Measurements from ENCODE around the gene TMEFF2. TPM values are rescaled to one million over a fixed set of nuclear protein-coding genes. Genes with fewer than 3 reads are reported as not detected.

The TMEFF2 gene
- total and polyA plus RNA-seq, 2 of the 4 experiments (the other 2 are of a cell fraction) = 1.3 to 3.0 TPM

GRCh38 chr2:191942739-191943103 lies 252.0 kb downstream of the TMEFF2 start:
- Histone ChIP-seq H3K14ac (replicated peaks; ENCODE audit: low read depth, low read length) (peak overlapping the region; percentile 47; the same call in 1 of the 2 replicates), H4K20me1 (ENCODE audit: insufficient read depth, low read length) (no peaks in the 10 kb centered on the region), H3K79me1 (ENCODE audit: low read depth in 1 of 2, low read length in 2 of 2) (no peaks in the 10 kb centered on the region), H4K91ac (ENCODE audit: insufficient read depth, low read depth, low read length) (peak overlapping the region; percentile 35; the same call in 1 of the 2 replicates), H3K56ac (ENCODE audit: extremely low read depth, insufficient read depth, low read length) (peak overlapping the region; percentile 16; the same call in 1 of the 2 replicates), H2BK20ac (ENCODE audit: low read depth, low read length) (peak overlapping the region; percentile 49; the same call in 1 of the 2 replicates), H3K9me3 (ENCODE audit: control insufficient read depth, insufficient read depth, low read length) (no peaks in the 10 kb centered on the region), H3K4me2 (ENCODE audit: low read depth, low read length) (peak overlapping the region; percentile 32; the same call in 1 of the 2 replicates), H2AFZ (replicated peaks; ENCODE audit: low read length, poor library complexity) (peak overlapping the region; percentile 35), H3K27ac (ENCODE audit: insufficient read depth, low read length) (peak overlapping the region; percentile 62; the same call in 1 of the 2 replicates), H3K27me3 (ENCODE audit: control insufficient read depth, insufficient read depth, low read length) (no peaks in the 10 kb centered on the region), H4K5ac (ENCODE audit: low read depth, low read length) (0 out of 2 replicates have a peak overlapping the region, but pooled peaks have one; percentile 31), H3K23ac (ENCODE audit: low read depth, low read length) (0 out of 2 replicates have a peak overlapping the region, but pooled peaks have one; percentile 6), H3K9ac (ENCODE audit: low read depth, low read length) (no peak overlapping the region), H3K9me1 (ENCODE audit: insufficient read depth, low read length) (no peaks in the 10 kb centered on the region), H2BK5ac (ENCODE audit: low read depth, low read length, poor library complexity, severe bottlenecking) (peak overlapping the region; percentile 79), H2AK9ac (replicated peaks; ENCODE audit: low read depth, low read length, poor library complexity) (no peak overlapping the region), H2AK5ac (ENCODE audit: low read depth, low read length) (peak overlapping the region; percentile 52; the same call in 1 of the 2 replicates), H3K36me3 (ENCODE audit: control insufficient read depth, insufficient read depth, low read length) (no peaks in the 10 kb centered on the region), H2BK120ac (ENCODE audit: low read depth, low read length) (peak overlapping the region; percentile 69), H3K4me3 (ENCODE audit: insufficient read depth, low read depth, low read length) (no peak overlapping the region), H3K18ac (ENCODE audit: low read depth, low read length) (no peak overlapping the region; the same call in 1 of the 2 replicates), H2BK15ac (ENCODE audit: low read depth, low read length) (peak overlapping the region; percentile 75; the same call in 2 of the 3 replicates), H4K8ac (ENCODE audit: low read depth in 2 of 2, low read length in 2 of 2) (peak overlapping the region in 1 of 2 experiments; percentile 25; a peak in 1 of 4 replicates), H3K4ac (ENCODE audit: low read depth, low read length) (peak overlapping the region; percentile 57), H3K4me1 (ENCODE audit: control insufficient read depth, insufficient read depth, low read length) (peaks cover 8% of the 10 kb centered on the region)
- ATAC-seq (ENCODE audit: low read depth) (peak; percentile 62), DNase-seq (no peak)
- no CpG with 5 or more reads among the region's 2 CpGs for WGBS, 2 experiments (ENCODE audit: extremely low coverage in 2 of 2, insufficient read length in 1 of 2)
- ChIA-PET CTCF (interaction anchor here (0.6 to 1.5 kb wide), 4 partner anchors 13 to 346 kb away, joined by 3 to 4 read pairs (median 4); no protein-coding TSS in a partner anchor), POLR2A (ENCODE audit: unreplicated experiment) (interaction anchor here (0.5 kb wide), 1 partner anchor 69 kb away, joined by 3 read pairs; no protein-coding TSS in a partner anchor)
- intact Hi-C loops (cut with micrococcal nuclease) = no loop called here
- dilution Hi-C loops (cut with HindIII; ENCODE audit: low sequenced_read_pairs, unreplicated experiment) = no loop called here
- TF ChIP-seq SMC3 (IDR thresholded peaks at IDR 0.05; ENCODE audit: low read depth, low read length) (no peak), BHLHE40 (IDR thresholded peaks at IDR 0.05; ENCODE audit: low read depth, low read length) (no peak), MAZ (IDR thresholded peaks at IDR 0.05; ENCODE audit: borderline replicate concordance, low read depth, low read length) (no peak), CEBPB (IDR thresholded peaks at IDR 0.05; ENCODE audit: low read depth, low read length) (no peak), CHD1 (IDR thresholded peaks at IDR 0.05; ENCODE audit: low read depth, low read length) (no peak)
- BruUV-seq (replicated peaks) = no TSS peak
- in situ Hi-C loops (cut with MboI; ENCODE audit: low sequenced_read_pairs) = no loop called here

Measured in IMR-90 (cell line).